Measurements from ENCODE around the gene PRR16.
A peak's percentile ranks its signal among the peaks of the same experiment; 100 is the strongest.
"Not testable (repeated sequence)": the region's sequence is repeated elsewhere in the genome, so short reads cannot be mapped to it uniquely, and the experiment has no call there.

PRR16 gene

GRCh38 chr5:120463991-120464626, at the start of gene PRR16:
Gene PRR16, plus strand, starts transcription at chr5:120464300.
- peak; percentile 59 for DNase-seq

DNA sequence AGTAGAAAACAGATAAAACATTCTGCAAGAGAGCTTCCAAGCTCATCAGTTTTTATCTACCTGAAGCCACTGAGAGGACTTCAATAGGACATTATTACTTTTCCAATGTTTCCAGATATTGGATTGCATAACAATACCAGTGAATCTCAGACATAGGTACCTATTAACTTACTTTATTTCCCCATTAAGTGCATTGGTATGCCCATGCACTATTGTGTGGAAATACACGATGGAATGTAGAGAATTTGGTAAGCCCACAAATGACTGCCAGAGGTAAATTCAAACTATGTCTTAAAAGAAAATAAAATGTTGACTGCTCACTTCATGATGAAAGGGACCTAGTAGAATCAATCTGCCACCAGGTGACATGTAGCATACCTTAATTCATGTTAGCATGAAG, 48.1 kb upstream of the PRR16 start:
- no peak for DNase-seq

DNA sequence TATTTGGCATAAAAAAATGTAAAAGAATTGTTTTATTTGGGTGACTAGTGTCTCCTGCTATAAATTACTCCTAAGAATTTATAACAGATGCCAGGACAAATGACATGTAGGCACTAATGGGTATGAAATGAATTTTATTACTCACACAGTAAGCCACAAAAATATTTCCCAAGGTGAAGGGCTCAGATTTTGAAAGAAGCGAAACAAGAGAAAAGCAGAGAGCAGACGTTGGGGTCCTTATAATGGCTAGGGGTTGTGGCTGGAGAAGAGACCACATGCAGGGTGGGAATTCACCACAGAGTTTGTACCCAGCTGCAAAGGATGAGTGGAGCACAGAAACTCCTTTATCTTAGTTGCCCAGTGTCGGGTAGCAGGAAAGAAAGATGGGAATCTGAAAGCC, 45.0 kb upstream of the PRR16 start:
- DNase-seq, result no peak

- DNase-seq, result not testable (repeated sequence)
Observed at GRCh38 chr5:120426633-120427275, 37.3 kb upstream of the PRR16 start.

GRCh38 chr5:120430572-120430971, 33.5 kb upstream of the PRR16 start:
- no peak for DNase-seq

- DNase-seq, result no peak
Observed at GRCh38 chr5:120432861-120433260, 31.2 kb upstream of the PRR16 start.

- DNase-seq, result no peak
Observed at GRCh38 chr5:120435129-120435528, 29.0 kb upstream of the PRR16 start.

GRCh38 chr5:120436996-120437395, 27.1 kb upstream of the PRR16 start:
- DNase-seq, result no peak

DNA sequence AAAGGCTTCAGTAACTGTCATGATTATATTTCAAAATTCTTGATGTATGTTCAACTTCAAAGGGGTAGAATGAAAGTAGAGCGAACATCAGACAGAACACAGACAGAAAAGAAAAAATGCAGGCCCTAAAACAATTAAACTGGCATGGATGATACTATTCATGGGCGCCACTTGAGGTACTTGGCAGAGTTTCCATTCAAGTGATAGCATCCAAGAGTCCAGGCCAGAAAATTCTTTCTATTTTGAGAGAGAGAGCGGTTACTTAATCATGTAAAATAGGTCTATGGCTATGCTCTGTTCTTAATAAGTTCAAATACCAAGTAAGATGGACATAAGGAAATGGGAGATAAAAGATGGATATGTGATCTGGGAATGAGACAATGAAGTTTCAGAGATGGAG, 21.4 kb upstream of the PRR16 start:
- no peak for DNase-seq

GRCh38 chr5:120443607-120444006, 20.5 kb upstream of the PRR16 start:
- no peak for DNase-seq

GRCh38 chr5:120446068-120446492, 18.0 kb upstream of the PRR16 start:
- DNase-seq, result peak; percentile 4

DNA sequence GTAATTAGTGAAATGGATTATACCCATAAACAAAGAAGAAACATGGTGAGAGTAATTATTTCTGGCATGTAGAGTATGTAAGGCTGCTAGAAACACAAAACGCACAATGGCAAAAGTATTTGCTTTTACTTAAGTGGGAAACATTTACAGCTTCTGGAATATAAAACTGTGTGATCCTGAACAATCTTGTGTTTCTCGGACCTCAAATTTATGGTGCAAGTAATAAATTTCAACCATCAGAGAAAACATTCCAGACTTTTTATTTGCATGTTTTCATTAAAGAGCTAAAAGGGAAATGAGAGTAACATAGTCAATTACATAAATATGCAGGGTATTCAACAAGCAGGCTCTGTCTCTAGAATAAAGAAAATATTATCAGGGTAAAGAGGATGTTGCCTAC, 17.2 kb upstream of the PRR16 start:
- DNase-seq, result no peak

DNA sequence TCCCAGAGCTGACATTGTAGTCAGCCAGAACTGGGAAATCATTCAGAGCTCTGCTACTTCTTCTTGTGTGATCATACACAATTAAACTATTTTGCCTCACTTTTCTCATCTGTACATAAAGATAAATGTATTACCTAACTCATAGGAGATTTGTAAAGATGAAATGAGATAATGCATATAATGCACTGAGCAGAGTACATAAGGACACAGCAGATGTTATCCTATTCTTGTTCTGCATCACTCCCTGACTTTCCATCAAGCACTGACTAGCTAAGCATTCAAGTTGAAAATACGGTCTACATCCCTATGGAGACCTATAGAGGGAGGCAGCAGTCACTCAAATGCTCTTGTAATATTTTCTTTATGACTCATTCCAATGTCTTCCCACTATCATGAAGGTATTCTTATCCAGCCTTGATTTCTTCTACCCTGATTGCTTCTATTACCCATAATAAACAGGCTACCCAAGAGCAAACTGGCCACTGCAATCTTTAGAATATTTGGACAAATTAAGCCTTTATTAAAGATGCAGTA, 16.3 kb upstream of the PRR16 start:
- no peak for DNase-seq

DNA sequence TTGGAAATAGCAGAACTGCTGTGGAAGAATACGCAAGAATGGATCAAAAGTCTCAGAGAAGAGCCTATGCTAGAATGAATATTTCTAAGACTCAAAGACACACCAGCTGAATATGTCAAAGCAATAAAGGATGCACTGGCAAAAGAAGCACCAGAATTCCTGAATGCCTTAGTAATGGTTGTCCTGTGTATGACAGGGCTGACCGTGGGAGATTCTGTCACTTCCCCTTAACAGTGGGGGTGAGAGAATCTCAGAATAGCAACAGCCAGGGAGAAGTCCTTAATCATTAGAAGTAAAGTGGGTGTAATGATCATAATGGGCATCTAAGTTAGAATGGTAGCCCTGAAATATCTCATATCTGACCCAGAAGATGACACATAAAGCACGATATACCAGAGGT, 14.6 kb upstream of the PRR16 start:
- DNase-seq, result no peak

GRCh38 chr5:120450910-120451309, 13.2 kb upstream of the PRR16 start:
- no peak for DNase-seq

DNA sequence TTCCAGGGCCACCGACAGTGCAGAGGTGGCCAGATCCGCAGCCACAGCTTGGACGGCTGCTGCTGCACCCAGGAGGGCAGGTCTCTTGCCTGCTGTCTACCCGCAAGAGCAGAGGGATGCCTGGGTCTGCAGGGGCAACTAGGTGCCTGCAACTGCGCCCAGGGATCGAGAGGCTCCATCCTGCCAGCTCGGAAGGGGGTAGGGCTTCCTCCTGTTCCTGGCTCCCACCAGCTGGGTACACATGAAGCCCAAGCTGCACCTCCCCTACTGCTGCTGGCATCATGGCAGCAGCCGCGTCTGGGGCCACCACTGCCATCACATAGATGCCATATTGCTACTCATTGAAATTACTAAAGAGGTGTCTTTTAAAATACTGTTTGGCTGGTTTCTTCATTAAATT, 12.7 kb upstream of the PRR16 start:
- no peak for DNase-seq

GRCh38 chr5:120452471-120452870, 11.6 kb upstream of the PRR16 start:
- DNase-seq, result no peak

GRCh38 chr5:120454094-120454798, 9.9 kb upstream of the PRR16 start:
- no peak for DNase-seq

- no peak for DNase-seq
Observed at GRCh38 chr5:120456006-120456405, 8.1 kb upstream of the PRR16 start.

- DNase-seq, result peak; percentile 14
Observed at GRCh38 chr5:120457839-120458507, 6.1 kb upstream of the PRR16 start.

- not testable (repeated sequence) for DNase-seq
Observed at GRCh38 chr5:120458508-120458847, 5.6 kb upstream of the PRR16 start.

DNA sequence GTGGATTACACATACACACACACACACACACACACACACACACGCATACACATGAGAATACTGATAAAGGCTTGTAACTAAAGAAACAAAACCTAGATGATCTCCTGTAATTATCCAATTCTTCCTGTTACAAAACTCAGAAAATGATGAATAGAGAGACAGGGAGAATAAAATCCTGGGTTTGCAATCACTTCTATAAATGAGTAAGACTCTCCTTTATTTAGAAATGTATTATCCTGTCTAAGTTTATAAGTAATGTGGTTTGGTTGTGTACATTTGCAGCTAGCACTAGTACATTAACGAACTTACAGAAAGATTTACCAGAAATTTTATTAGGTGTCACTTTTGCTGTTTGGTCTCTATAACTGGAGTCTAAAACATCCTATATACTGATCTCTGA, 2.8 kb upstream of the PRR16 start:
- DNase-seq, result no peak

- no peak for DNase-seq
Observed at GRCh38 chr5:120463006-120463680, 957 bp upstream of the PRR16 start.
